ENCODE measurements around the gene C9orf152. TPM values are rescaled to one million over a fixed set of nuclear protein-coding genes. Genes with fewer than 3 reads are reported as not detected.
A peak's percentile ranks its signal among the peaks of the same experiment; 100 is the strongest.

Gene C9orf152
- total and polyA plus RNA-seq, 10 of the 15 experiments (the other 5 are each of a cell fraction or from before 2014, with no cell fraction given): 0.04 TPM; not detected in 9

GRCh38 chr9:110178281-110178680 lies 29.7 kb downstream of the C9orf152 start:
- ATAC-seq (no peak), FAIRE-seq (no peak), DNase-seq (ENCODE audit: low read depth, low spot score) (no peak)
- H3K4me3 ChIP-seq: no peak overlapping the region
- H3K27me3 ChIP-seq (replicated peaks in 1 of 2; ENCODE audit: control insufficient read depth in 2 of 2, insufficient read depth in 2 of 2, low read length in 1 of 2): no peaks in the 10 kb centered on the region
- no peaks in the 10 kb centered on the region for H3K4me1 ChIP-seq (ENCODE audit: control insufficient read depth, insufficient read depth, low read length)
- no peak overlapping the region for H3K27ac ChIP-seq (ENCODE audit: control insufficient read depth, insufficient read depth)
- in situ Hi-C loops (cut with MboI): loop anchor here (25.0 kb wide), 1 partner anchor 1134 kb away; no protein-coding TSS in a partner anchor
- 0% methylated on average over 1 of the region's 1 CpG for WGBS (ENCODE audit: insufficient coverage, insufficient replicate concordance, low lambda C conversion rate, missing lambda C conversion rate)
- H3K36me3 ChIP-seq (ENCODE audit: control insufficient read depth in 2 of 2, insufficient read depth in 2 of 2, low read length in 1 of 2): no peaks in the 10 kb centered on the region
- no peak overlapping the region for H3K9ac ChIP-seq (ENCODE audit: control insufficient read depth, insufficient read depth, low read length)
- CTCF ChIA-PET: interaction anchor here (1.8 to 2.3 kb wide), 3 partner anchors 10 to 275 kb away, joined by 6 to 8 read pairs (median 8); no protein-coding TSS in a partner anchor
- no peaks in the 10 kb centered on the region for H4K20me1 ChIP-seq (ENCODE audit: control insufficient read depth, insufficient read depth)
- no peak for TF ChIP-seq FOXK2 (IDR thresholded peaks at IDR 0.05)
- no peak overlapping the region for H2AFZ ChIP-seq (ENCODE audit: control insufficient read depth, low read depth, low read length)
- intact Hi-C loops (cut with micrococcal nuclease; ENCODE audit: unreplicated experiment): no loop called here
- SMC1A ChIA-PET (ENCODE audit: uncharacterized antibody, unreplicated experiment): interaction anchor here (1.2 kb wide), 1 partner anchor 306 kb away, joined by 3 read pairs; no protein-coding TSS in a partner anchor
- H3K79me2 ChIP-seq (ENCODE audit: control insufficient read depth, insufficient read depth, low read length): no peaks in the 10 kb centered on the region
- POLR2A ChIA-PET: no interaction called here
- no peaks in the 10 kb centered on the region; the same call in 2 of the 3 replicates for H3K9me3 ChIP-seq (replicated peaks; ENCODE audit: control insufficient read depth, insufficient read depth, low read length)
- no TSS peak for BruUV-seq (replicated peaks)
- RAD21 ChIA-PET (ENCODE audit: unreplicated experiment): interaction anchor here (0.8 to 0.9 kb wide), 2 partner anchors 445 to 447 kb away, joined by 3 read pairs; no protein-coding TSS in a partner anchor
- no peak overlapping the region for H3K4me2 ChIP-seq (ENCODE audit: control insufficient read depth, insufficient read depth)

- ATAC-seq: peak; percentile 51
- SMC1A ChIA-PET (ENCODE audit: uncharacterized antibody, unreplicated experiment): interaction anchor here (1.5 kb wide), 1 partner anchor 19 kb away, joined by 5 read pairs; no protein-coding TSS in a partner anchor
- Histone ChIP-seq H3K27ac (ENCODE audit: control insufficient read depth, insufficient read depth) (no peak overlapping the region), H3K36me3 (ENCODE audit: control insufficient read depth in 2 of 2, insufficient read depth in 2 of 2, low read length in 1 of 2) (peaks cover 0 to 6% of the 10 kb centered on the region in 2 experiments; a peak in 2 of 4 replicates), H3K4me2 (ENCODE audit: control insufficient read depth, insufficient read depth) (no peak overlapping the region), H2AFZ (ENCODE audit: control insufficient read depth, low read depth, low read length) (no peak overlapping the region), H4K20me1 (ENCODE audit: control insufficient read depth, insufficient read depth) (no peaks in the 10 kb centered on the region), H3K4me1 (ENCODE audit: control insufficient read depth, insufficient read depth, low read length) (no peaks in the 10 kb centered on the region), H3K27me3 (replicated peaks in 1 of 2; ENCODE audit: control insufficient read depth in 2 of 2, insufficient read depth in 2 of 2, low read length in 1 of 2) (no peaks in the 10 kb centered on the region), H3K4me3 (no peak overlapping the region), H3K79me2 (ENCODE audit: control insufficient read depth, insufficient read depth, low read length) (no peaks in the 10 kb centered on the region), H3K9ac (ENCODE audit: control insufficient read depth, insufficient read depth, low read length) (no peak overlapping the region), H3K9me3 (replicated peaks; ENCODE audit: control insufficient read depth, insufficient read depth, low read length) (no peaks in the 10 kb centered on the region; the same call in 2 of the 3 replicates)
- WGBS (ENCODE audit: insufficient coverage, insufficient replicate concordance, low lambda C conversion rate, missing lambda C conversion rate): 80% methylated on average over 4 of the region's 4 CpGs
- DNase-seq (ENCODE audit: low read depth, low spot score): no peak
- RAD21 ChIA-PET (ENCODE audit: unreplicated experiment): no interaction called here
- in situ Hi-C loops (cut with MboI): loop anchor here (25.0 kb wide), 1 partner anchor 1137 kb away; no protein-coding TSS in a partner anchor
- CTCF ChIA-PET: interaction anchor here (1.3 to 1.6 kb wide), 2 partner anchors 272 to 448 kb away, joined by 3 to 9 read pairs; no protein-coding TSS in a partner anchor
- intact Hi-C loops (cut with micrococcal nuclease; ENCODE audit: unreplicated experiment): no loop called here
- no peak for FAIRE-seq
- POLR2A ChIA-PET: interaction anchor here (0.9 kb wide), 1 partner anchor 29 kb away, joined by 5 read pairs; no protein-coding TSS in a partner anchor
- BruUV-seq (replicated peaks): no TSS peak
- TF ChIP-seq CHD2 (IDR thresholded peaks at IDR 0.05; ENCODE audit: borderline replicate concordance, low read depth, low read length) (no peak), TAF1 (IDR thresholded peaks at IDR 0.05; ENCODE audit: borderline replicate concordance, low read depth, low read length) (no peak), BCL3 (IDR thresholded peaks at IDR 0.05; ENCODE audit: borderline replicate concordance, insufficient read depth, low read depth, low read length, poor library complexity, severe bottlenecking) (peak; percentile 6), CREB1 (IDR thresholded peaks at IDR 0.05; ENCODE audit: low read depth) (no peak), ASH2L (IDR thresholded peaks at IDR 0.05; ENCODE audit: borderline replicate concordance, low read depth) (no peak), ZBTB11 (CRISPR knock-in tag; IDR thresholded peaks at IDR 0.05) (no peak), RCOR1 (conservative IDR thresholded peaks at IDR 0.05; ENCODE audit: low read depth, low read length) (no peak)
Observed at GRCh38 chr9:110175275-110175968, 32.5 kb downstream of the C9orf152 start.

Data from GM12878 (cell line).